ENCODE data around the gene XRCC1.

XRCC1 gene

DNA sequence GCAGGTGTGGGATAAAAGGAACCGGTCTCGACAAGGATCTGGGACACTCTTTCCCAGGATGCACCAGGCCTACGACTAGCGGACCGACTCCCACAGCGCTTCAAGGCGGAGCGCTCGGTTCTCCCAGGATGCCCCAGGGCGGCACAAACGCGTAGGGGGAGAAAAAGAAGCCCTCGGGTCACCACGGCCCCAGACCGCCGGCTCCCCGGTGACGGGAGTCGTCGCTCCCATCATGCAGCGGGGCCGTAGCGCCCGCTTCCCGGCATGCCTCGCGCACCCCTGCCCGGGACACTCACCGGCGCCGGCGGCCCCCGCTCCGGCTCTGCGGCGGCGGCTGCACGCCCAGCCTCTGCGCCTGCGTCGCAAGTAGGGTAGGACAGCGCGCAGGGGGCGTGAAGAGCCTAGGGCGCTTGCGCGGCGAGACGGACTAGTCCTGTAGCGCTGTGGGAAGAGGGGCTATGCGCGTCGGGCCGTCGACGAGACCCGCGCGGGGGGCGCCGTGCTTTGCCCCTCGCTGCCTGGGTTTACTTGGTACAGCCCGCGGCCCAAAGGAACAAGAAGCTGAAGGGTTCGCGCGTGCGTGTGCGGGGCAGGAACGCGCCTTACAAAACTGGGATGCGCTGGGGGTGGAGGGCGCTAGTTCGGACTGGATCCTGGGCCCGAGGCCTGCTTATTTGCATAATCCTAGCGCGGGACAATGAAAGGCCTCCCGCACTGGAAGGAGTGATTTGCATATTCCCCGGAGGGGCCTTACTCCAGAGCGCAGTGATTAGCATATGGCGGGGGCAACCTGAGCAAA is 44.1 kb upstream of the XRCC1 start, which contains the start of gene ZNF428 (continued):
- peak; percentile 47 for TF ChIP-seq WT1 (tag by site-specific recombination; IDR thresholded peaks at IDR 0.05)
- TF ChIP-seq ZNF473 (tag by site-specific recombination; IDR thresholded peaks at IDR 0.05), result no peak
- TF ChIP-seq ZBTB48 (tag by site-specific recombination; IDR thresholded peaks at IDR 0.05), result peak; percentile 32; the same call in 1 of the 2 replicates
- TF ChIP-seq MEIS1 (CRISPR knock-in tag; IDR thresholded peaks at IDR 0.05; ENCODE audit: borderline replicate concordance), result no peak
- TF ChIP-seq YY2 (tag by site-specific recombination; IDR thresholded peaks at IDR 0.05), result 0 out of 2 replicates have a peak, but pooled peaks have one; percentile 39
- TF ChIP-seq ZSCAN23 (tag by site-specific recombination; IDR thresholded peaks at IDR 0.05), result no peak
- TF ChIP-seq, protein P1, sequence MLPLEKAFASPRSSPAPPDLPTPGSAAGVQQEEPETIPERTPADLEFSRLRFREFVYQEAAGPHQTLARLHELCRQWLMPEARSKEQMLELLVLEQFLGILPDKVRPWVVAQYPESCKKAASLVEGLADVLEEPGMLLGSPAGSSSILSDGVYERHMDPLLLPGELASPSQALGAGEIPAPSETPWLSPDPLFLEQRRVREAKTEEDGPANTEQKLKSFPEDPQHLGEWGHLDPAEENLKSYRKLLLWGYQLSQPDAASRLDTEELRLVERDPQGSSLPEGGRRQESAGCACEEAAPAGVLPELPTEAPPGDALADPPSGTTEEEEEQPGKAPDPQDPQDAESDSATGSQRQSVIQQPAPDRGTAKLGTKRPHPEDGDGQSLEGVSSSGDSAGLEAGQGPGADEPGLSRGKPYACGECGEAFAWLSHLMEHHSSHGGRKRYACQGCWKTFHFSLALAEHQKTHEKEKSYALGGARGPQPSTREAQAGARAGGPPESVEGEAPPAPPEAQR (tag by site-specific recombination; IDR thresholded peaks at IDR 0.05), result 0 out of 2 replicates have a peak, but pooled peaks have one; percentile 79
- TF ChIP-seq RBAK (tag by site-specific recombination; IDR thresholded peaks at IDR 0.05), result peak; percentile 49; the same call in 1 of the 2 replicates
- no peak for TF ChIP-seq ZNF138 (tag by site-specific recombination; IDR thresholded peaks at IDR 0.05; ENCODE audit: borderline replicate concordance)
- no peak for TF ChIP-seq ZNF16 (tag by site-specific recombination; IDR thresholded peaks at IDR 0.05; ENCODE audit: low read depth)
- TF ChIP-seq HOXD13 (CRISPR knock-in tag; IDR thresholded peaks at IDR 0.05; ENCODE audit: borderline replicate concordance), result no peak
- TF ChIP-seq ZNF366 (tag by site-specific recombination; conservative IDR thresholded peaks at IDR 0.05), result 0 out of 2 replicates have a peak, but pooled peaks have one; percentile 62
- peak; percentile 88; the same call in 1 of the 2 replicates for TF ChIP-seq ZSCAN5A (tag by site-specific recombination; IDR thresholded peaks at IDR 0.05)
- peak; percentile 68 for TF ChIP-seq KLF9 (tag by site-specific recombination; IDR thresholded peaks at IDR 0.05; ENCODE audit: low read depth)
- TF ChIP-seq HOXC10 (CRISPR knock-in tag; IDR thresholded peaks at IDR 0.05), result no peak
- peak; percentile 84 for TF ChIP-seq ZBTB20 (tag by site-specific recombination; IDR thresholded peaks at IDR 0.05)
- TF ChIP-seq ZNF426 (tag by site-specific recombination; IDR thresholded peaks at IDR 0.05), result no peak
- no peak for TF ChIP-seq PRDM1 (tag by site-specific recombination; IDR thresholded peaks at IDR 0.05)
- TF ChIP-seq, protein P2, sequence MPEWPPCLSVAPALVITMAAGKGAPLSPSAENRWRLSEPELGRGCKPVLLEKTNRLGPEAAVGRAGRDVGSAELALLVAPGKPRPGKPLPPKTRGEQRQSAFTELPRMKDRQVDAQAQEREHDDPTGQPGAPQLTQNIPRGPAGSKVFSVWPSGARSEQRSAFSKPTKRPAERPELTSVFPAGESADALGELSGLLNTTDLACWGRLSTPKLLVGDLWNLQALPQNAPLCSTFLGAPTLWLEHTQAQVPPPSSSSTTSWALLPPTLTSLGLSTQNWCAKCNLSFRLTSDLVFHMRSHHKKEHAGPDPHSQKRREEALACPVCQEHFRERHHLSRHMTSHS (tag by site-specific recombination; IDR thresholded peaks at IDR 0.05), result no peak
- no peak for TF ChIP-seq GLI2 (tag by site-specific recombination; IDR thresholded peaks at IDR 0.05; ENCODE audit: borderline replicate concordance, low read depth)
- TF ChIP-seq, protein P3, sequence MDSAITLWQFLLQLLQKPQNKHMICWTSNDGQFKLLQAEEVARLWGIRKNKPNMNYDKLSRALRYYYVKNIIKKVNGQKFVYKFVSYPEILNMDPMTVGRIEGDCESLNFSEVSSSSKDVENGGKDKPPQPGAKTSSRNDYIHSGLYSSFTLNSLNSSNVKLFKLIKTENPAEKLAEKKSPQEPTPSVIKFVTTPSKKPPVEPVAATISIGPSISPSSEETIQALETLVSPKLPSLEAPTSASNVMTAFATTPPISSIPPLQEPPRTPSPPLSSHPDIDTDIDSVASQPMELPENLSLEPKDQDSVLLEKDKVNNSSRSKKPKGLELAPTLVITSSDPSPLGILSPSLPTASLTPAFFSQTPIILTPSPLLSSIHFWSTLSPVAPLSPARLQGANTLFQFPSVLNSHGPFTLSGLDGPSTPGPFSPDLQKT (IDR thresholded peaks at IDR 0.05; ENCODE audit: borderline replicate concordance, low read depth, low read length), result no peak
- TF ChIP-seq ZNF112 (tag by site-specific recombination; IDR thresholded peaks at IDR 0.05), result no peak
- TF ChIP-seq ZNF404 (tag by site-specific recombination; IDR thresholded peaks at IDR 0.05), result no peak
- no peak; the same call in 1 of the 2 replicates for TF ChIP-seq SCRT1 (tag by site-specific recombination; IDR thresholded peaks at IDR 0.05; ENCODE audit: borderline replicate concordance)
- TF ChIP-seq ZNF19 (tag by site-specific recombination; IDR thresholded peaks at IDR 0.05; ENCODE audit: low read depth), result no peak
- no peak for TF ChIP-seq ZNF23 (tag by site-specific recombination; IDR thresholded peaks at IDR 0.05; ENCODE audit: borderline replicate concordance)
- TF ChIP-seq ZNF274 (IDR thresholded peaks at IDR 0.05; ENCODE audit: low read length), result no peak
- TF ChIP-seq ZNF274 (tag by site-specific recombination; IDR thresholded peaks at IDR 0.05; ENCODE audit: borderline replicate concordance), result no peak
- TF ChIP-seq EGR2 (tag by site-specific recombination; IDR thresholded peaks at IDR 0.05; ENCODE audit: low read depth), result peak; percentile 42
- TF ChIP-seq ZNF184 (tag by site-specific recombination; IDR thresholded peaks at IDR 0.05), result 0 out of 2 replicates have a peak, but pooled peaks have one; percentile 64
- TF ChIP-seq ZNF175 (tag by site-specific recombination; IDR thresholded peaks at IDR 0.05), result no peak
- no peak; the same call in 1 of the 2 replicates for TF ChIP-seq ZNF785 (tag by site-specific recombination; IDR thresholded peaks at IDR 0.05)
- peak; percentile 85 for TF ChIP-seq ZNF2 (tag by site-specific recombination; IDR thresholded peaks at IDR 0.05)
- TF ChIP-seq, protein P4, sequence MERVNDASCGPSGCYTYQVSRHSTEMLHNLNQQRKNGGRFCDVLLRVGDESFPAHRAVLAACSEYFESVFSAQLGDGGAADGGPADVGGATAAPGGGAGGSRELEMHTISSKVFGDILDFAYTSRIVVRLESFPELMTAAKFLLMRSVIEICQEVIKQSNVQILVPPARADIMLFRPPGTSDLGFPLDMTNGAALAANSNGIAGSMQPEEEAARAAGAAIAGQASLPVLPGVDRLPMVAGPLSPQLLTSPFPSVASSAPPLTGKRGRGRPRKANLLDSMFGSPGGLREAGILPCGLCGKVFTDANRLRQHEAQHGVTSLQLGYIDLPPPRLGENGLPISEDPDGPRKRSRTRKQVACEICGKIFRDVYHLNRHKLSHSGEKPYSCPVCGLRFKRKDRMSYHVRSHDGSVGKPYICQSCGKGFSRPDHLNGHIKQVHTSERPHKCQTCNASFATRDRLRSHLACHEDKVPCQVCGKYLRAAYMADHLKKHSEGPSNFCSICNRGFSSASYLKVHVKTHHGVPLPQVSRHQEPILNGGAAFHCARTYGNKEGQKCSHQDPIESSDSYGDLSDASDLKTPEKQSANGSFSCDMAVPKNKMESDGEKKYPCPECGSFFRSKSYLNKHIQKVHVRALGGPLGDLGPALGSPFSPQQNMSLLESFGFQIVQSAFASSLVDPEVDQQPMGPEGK (tag by site-specific recombination; IDR thresholded peaks at IDR 0.05), result peak; percentile 96
- no peak for TF ChIP-seq ZNF776 (tag by site-specific recombination; IDR thresholded peaks at IDR 0.05; ENCODE audit: borderline replicate concordance)

Measured in HEK293 (cell line).